IMR-90 (cell line): Measurements from ENCODE around the gene RASSF10. TPM values are rescaled to one million over a fixed set of nuclear protein-coding genes. Genes with fewer than 3 reads are reported as not detected.

Experiments used
- ATAC-seq: fragments of 200-7000 bp; cut with Tn5 transposase; 2 replicates; pipeline ENCODE4 v1.9.1; 2020; ENCODE audit warnings: low read depth, mild to moderate bottlenecking, moderate library complexity
- BruUV-seq: library from RNA; stranded (reverse); fragments of 400-500 nt; replicated peaks from 2 replicates; lab custom pipeline; 2021; lab: Mats Ljungman, UMichigan
- CTCF ChIA-PET: fragments of 300-600 bp; formaldehyde crosslinking; extraction: SDS; loops from one replicate; lab custom pipeline; 2021; ENCODE audit warnings: antibody characterized with exemption; lab: Yijun Ruan, JAX
- POLR2A ChIA-PET: fragments of 300-600 bp; sonication (Branson Sonifier 250); formaldehyde crosslinking; loops from one replicate; lab custom pipeline; 2022; ENCODE audit warnings: antibody characterized with exemption; ENCODE audit not compliant: unreplicated experiment; lab: Charles Lee
- DNase-seq: peaks from one replicate; pipeline ENCODE4 v3.0.0; 2013
- H2AFZ ChIP-seq: replicated peaks from 2 replicates; pipeline ENCODE3; 2013; ENCODE audit warnings: low read length, mild to moderate bottlenecking; ENCODE audit not compliant: poor library complexity
- H2AK5ac ChIP-seq: 2 replicates; pipeline ENCODE4 v1.6.1; 2013; ENCODE audit warnings: low read depth, low read length, inconsistent platforms
- H2AK9ac ChIP-seq: replicated peaks from 2 replicates; pipeline ENCODE3; 2013; ENCODE audit warnings: mild to moderate bottlenecking, low read depth, low read length, moderate library complexity; ENCODE audit not compliant: poor library complexity
- H2BK120ac ChIP-seq: 2 replicates; pipeline ENCODE4 v1.6.1; 2013; ENCODE audit warnings: low read depth, low read length, inconsistent platforms
- H2BK15ac ChIP-seq: 3 replicates; pipeline ENCODE4 v1.6.1; 2013; ENCODE audit warnings: low read depth, low read length, inconsistent platforms
- H2BK20ac ChIP-seq: 2 replicates; pipeline ENCODE4 v1.6.1; 2013; ENCODE audit warnings: low read depth, mild to moderate bottlenecking, inconsistent platforms, low read length, moderate library complexity
- H2BK5ac ChIP-seq: 2 replicates; pipeline ENCODE4 v1.6.1; 2013; ENCODE audit warnings: mild to moderate bottlenecking, low read depth, low read length, inconsistent platforms; ENCODE audit not compliant: poor library complexity, severe bottlenecking
- H3K14ac ChIP-seq: replicated peaks from 2 replicates; pipeline ENCODE4 v1.6.1; 2013; ENCODE audit warnings: low read depth, low read length, inconsistent platforms
- H3K18ac ChIP-seq: 2 replicates; pipeline ENCODE4 v1.6.1; 2013; ENCODE audit warnings: low read depth, low read length, control low read depth
- H3K23ac ChIP-seq: 2 replicates; pipeline ENCODE4 v1.6.1; 2013; ENCODE audit warnings: low read depth, low read length, inconsistent platforms
- H3K27ac ChIP-seq: 2 replicates; pipeline ENCODE4 v1.5.1; 2013; ENCODE audit warnings: mild to moderate bottlenecking, control low read depth, low read length; ENCODE audit not compliant: insufficient read depth
- H3K27me3 ChIP-seq: 2 replicates; pipeline ENCODE4 v1.6.1; 2013; ENCODE audit warnings: low read length; ENCODE audit not compliant: control insufficient read depth, insufficient read depth
- H3K36me3 ChIP-seq: 2 replicates; pipeline ENCODE4 v1.6.1; 2013; ENCODE audit warnings: low read length, mixed read lengths; ENCODE audit not compliant: control insufficient read depth, insufficient read depth
- H3K4ac ChIP-seq: 2 replicates; pipeline ENCODE4 v1.6.1; 2013; ENCODE audit warnings: low read depth, low read length, inconsistent platforms
- H3K4me1 ChIP-seq: 2 replicates; pipeline ENCODE4 v1.6.1; 2013; ENCODE audit warnings: low read length, mixed read lengths; ENCODE audit not compliant: control insufficient read depth, insufficient read depth
- H3K4me2 ChIP-seq: 2 replicates; pipeline ENCODE4 v1.6.1; 2013; ENCODE audit warnings: low read depth, mild to moderate bottlenecking, control low read depth, low read length, moderate library complexity
- H3K4me3 ChIP-seq: 2 replicates; pipeline ENCODE4 v1.5.1; 2013; ENCODE audit warnings: low read depth, mild to moderate bottlenecking, control low read depth, low read length, moderate library complexity; ENCODE audit not compliant: insufficient read depth
- H3K56ac ChIP-seq: 2 replicates; pipeline ENCODE4 v1.6.1; 2013; ENCODE audit warnings: low read length, inconsistent platforms; ENCODE audit not compliant: insufficient read depth; ENCODE audit errors: extremely low read depth
- H3K79me1 ChIP-seq, 2 experiments: 2 replicates each; pipeline ENCODE4 v1.6.1; 2013; ENCODE audit warnings: low read length in 2 of 2, inconsistent platforms in 1 of 2, low read depth in 1 of 2
- H3K9ac ChIP-seq: 2 replicates; pipeline ENCODE4 v1.6.1; 2013; ENCODE audit warnings: low read depth, low read length, control low read depth
- H3K9me1 ChIP-seq: 2 replicates; pipeline ENCODE4 v1.6.1; 2013; ENCODE audit warnings: low read length, inconsistent platforms; ENCODE audit not compliant: insufficient read depth
- H3K9me3 ChIP-seq: 2 replicates; pipeline ENCODE4 v1.6.1; 2013; ENCODE audit warnings: low read length; ENCODE audit not compliant: control insufficient read depth, insufficient read depth
- H4K20me1 ChIP-seq: 2 replicates; pipeline ENCODE4 v1.6.1; 2013; ENCODE audit warnings: low read length, inconsistent platforms; ENCODE audit not compliant: insufficient read depth
- H4K5ac ChIP-seq: 2 replicates; pipeline ENCODE4 v1.6.1; 2013; ENCODE audit warnings: mild to moderate bottlenecking, low read depth, low read length, control low read depth
- H4K8ac ChIP-seq, 2 experiments: 2 replicates each; pipeline ENCODE4 v1.6.1; 2013; ENCODE audit warnings: low read depth in 2 of 2, low read length in 2 of 2, control low read depth in 1 of 2, inconsistent platforms in 1 of 2
- H4K91ac ChIP-seq: 2 replicates; pipeline ENCODE4 v1.6.1; 2013; ENCODE audit warnings: low read depth, low read length, inconsistent platforms; ENCODE audit not compliant: insufficient read depth
- BHLHE40 ChIP-seq: fragments of 150-350 bp; IDR thresholded peaks from 2 replicates; pipeline ENCODE4 v1.6.1; 2016; ENCODE audit warnings: mild to moderate bottlenecking, low read depth, low read length
- CEBPB ChIP-seq: IDR thresholded peaks from 2 replicates; pipeline ENCODE4 v1.6.1; 2012; ENCODE audit warnings: low read depth, low read length, improper control_type of control experiment
- MAFK ChIP-seq: IDR thresholded peaks from 2 replicates; pipeline ENCODE4 v1.6.1; 2012; ENCODE audit warnings: low read depth, low read length, improper control_type of control experiment
- MXI1 ChIP-seq: IDR thresholded peaks from 2 replicates; pipeline ENCODE4 v1.6.1; 2012; ENCODE audit warnings: low read depth, mild to moderate bottlenecking, low read length, moderate library complexity, borderline replicate concordance
- POLR2A ChIP-seq: IDR thresholded peaks from 2 replicates; pipeline ENCODE4 v1.6.1; 2012; ENCODE audit warnings: mild to moderate bottlenecking, low read depth, low read length
- RAD21 ChIP-seq: IDR thresholded peaks from 2 replicates; pipeline ENCODE4 v1.6.1; 2012; ENCODE audit warnings: low read length, improper control_type of control experiment
- RCOR1 ChIP-seq: IDR thresholded peaks from 2 replicates; pipeline ENCODE4 v1.6.1; 2012; ENCODE audit warnings: mild to moderate bottlenecking, low read length, improper control_type of control experiment; ENCODE audit not compliant: insufficient replicate concordance
- RFX5 ChIP-seq: IDR thresholded peaks from 2 replicates; pipeline ENCODE4 v1.8.0; 2012; ENCODE audit warnings: low read depth, mild to moderate bottlenecking, low read length, moderate library complexity
- WGBS, 2 experiments: methylation state at CpG; one replicate each; pipeline versions ENCODE4 v1.1.5 to v1.1.7; 2013; ENCODE audit warnings: missing lambda C conversion rate in 2 of 2; ENCODE audit not compliant: insufficient read length in 1 of 2; ENCODE audit errors: extremely low coverage in 2 of 2; 5-methylcytosine and 5-hydroxymethylcytosine counted together
- dilution Hi-C: fragments of 300-500 bp; cut with HindIII; formaldehyde crosslinking; loops from one replicate; pipeline ENCODE4 v1.14.3; 2018; ENCODE audit warnings: low sequenced_read_pairs; ENCODE audit not compliant: unreplicated experiment
- in situ Hi-C: fragments of 300-500 bp; cut with MboI; formaldehyde crosslinking; loops from 3 replicates; pipeline ENCODE4 v1.14.3; 2019; ENCODE audit warnings: low sequenced_read_pairs, inconsistent platforms, mixed read lengths
- intact Hi-C: fragments of 100-400 bp; cut with micrococcal nuclease; formaldehyde crosslinking; loops from 2 replicates; pipeline ENCODE4 v1.10.0; 2022
- polyA plus RNA-seq, 3 experiments: library from polyadenylated mRNA; depleted of rRNA; stranded (reverse); fragments of >200 nt; gene quantifications; 2 replicates each; pipeline ENCODE4 v1.2.3, GENCODE V29; 2012; ENCODE audit warnings: low replicate concordance in 1 of 3
- total RNA-seq: library from RNA; depleted of rRNA; stranded (reverse); fragments of >200 nt; gene quantifications from 2 replicates; pipeline ENCODE4 v1.2.3, GENCODE V29; 2012
- TF ChIP-seq, protein P1 (sequence below): fragments of 150-350 bp; IDR thresholded peaks from 2 replicates; pipeline ENCODE4 v1.6.1; 2017; ENCODE audit warnings: mild to moderate bottlenecking, antibody characterized with exemption, low read length, low read depth

RASSF10 gene
- total and polyA plus RNA-seq, 2 of the 4 experiments (the other 2 are of a cell fraction) = not detected

DNA sequence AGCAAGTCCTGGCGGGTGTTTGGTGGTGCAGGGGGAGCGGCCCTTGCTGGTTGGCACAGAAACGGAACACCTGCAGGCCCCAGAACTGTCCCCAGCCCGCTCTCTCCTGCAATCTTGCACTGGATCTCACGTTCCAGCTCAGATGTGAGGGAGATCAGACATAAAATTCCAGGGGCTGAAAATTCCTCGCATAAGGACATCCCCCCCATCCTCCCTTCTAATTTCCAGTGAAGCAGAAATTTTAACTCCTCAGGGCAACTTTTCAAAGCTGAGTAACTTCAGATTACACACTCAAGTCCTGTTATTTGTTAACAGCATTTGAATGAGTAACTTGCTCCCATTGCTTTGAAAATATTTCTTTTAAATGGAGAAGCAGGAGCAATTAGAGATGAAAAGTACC, 40.3 kb upstream of the RASSF10 start:
- Histone ChIP-seq H3K27ac (no peak overlapping the region), H3K27me3 (peaks cover 37% of the 10 kb centered on the region), H2AK9ac (no peak overlapping the region), H4K20me1 (no peaks in the 10 kb centered on the region), H4K8ac (no peak overlapping the region), H3K4me2 (no peak overlapping the region), H3K23ac (no peak overlapping the region), H2BK5ac (no peak overlapping the region), H3K9me3 (no peaks in the 10 kb centered on the region), H2BK15ac (no peak overlapping the region), H3K4me1 (no peaks in the 10 kb centered on the region), H3K79me1 (no peaks in the 10 kb centered on the region), H4K91ac (no peak overlapping the region), H3K9ac (no peak overlapping the region), H3K4me3 (no peak overlapping the region), H3K36me3 (no peaks in the 10 kb centered on the region), H3K4ac (no peak overlapping the region), H3K56ac (no peak overlapping the region), H2BK20ac (no peak overlapping the region), H2AFZ (no peak overlapping the region), H3K18ac (no peak overlapping the region), H4K5ac (no peak overlapping the region), H3K9me1 (no peaks in the 10 kb centered on the region), H3K14ac (no peak overlapping the region), H2AK5ac (no peak overlapping the region), H2BK120ac (no peak overlapping the region)
- ATAC-seq (no peak), DNase-seq (no peak)
- WGBS, 2 experiments = no CpG with 5 or more reads among the region's 6 CpGs
- dilution Hi-C loops = loop anchor here (25.0 kb wide), 1 partner anchor 193 kb away; no protein-coding TSS in a partner anchor
- ChIA-PET POLR2A (no interaction called here), CTCF (no interaction called here)
- in situ Hi-C loops = loop anchor here (5.0 kb wide), 2 partner anchors 178 to 373 kb away; no protein-coding TSS in a partner anchor
- no peak for TF ChIP-seq POLR2A
- no peak for TF ChIP-seq RFX5
- TF ChIP-seq CEBPB = no peak
- no peak for TF ChIP-seq RAD21
- TF ChIP-seq BHLHE40 = no peak
- no peak for TF ChIP-seq RCOR1
- TF ChIP-seq, protein P1, sequence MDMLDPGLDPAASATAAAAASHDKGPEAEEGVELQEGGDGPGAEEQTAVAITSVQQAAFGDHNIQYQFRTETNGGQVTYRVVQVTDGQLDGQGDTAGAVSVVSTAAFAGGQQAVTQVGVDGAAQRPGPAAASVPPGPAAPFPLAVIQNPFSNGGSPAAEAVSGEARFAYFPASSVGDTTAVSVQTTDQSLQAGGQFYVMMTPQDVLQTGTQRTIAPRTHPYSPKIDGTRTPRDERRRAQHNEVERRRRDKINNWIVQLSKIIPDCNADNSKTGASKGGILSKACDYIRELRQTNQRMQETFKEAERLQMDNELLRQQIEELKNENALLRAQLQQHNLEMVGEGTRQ = no peak
- no peak for TF ChIP-seq MAFK
- no peak for TF ChIP-seq MXI1
- no TSS peak for BruUV-seq
- intact Hi-C loops = no loop called here
